ENCODE measurements around the gene IER2. TPM values are rescaled to one million over a fixed set of nuclear protein-coding genes. Genes with fewer than 3 reads are reported as not detected.
"Not testable (repeated sequence)": the region's sequence is repeated elsewhere in the genome, so short reads cannot be mapped to it uniquely, and the experiment has no call there.

IER2 gene
- polyA plus RNA-seq, 1 experiment: 18.2 TPM

- CTCF ChIA-PET: no interaction called here
- DNase-seq (ENCODE audit: low read depth): no peak
- POLR2A ChIA-PET: no interaction called here
These were observed 37.2 kb downstream of the IER2 start for GRCh38 chr19:13187419-13187818.

GRCh38 chr19:13189600-13189999 lies 39.4 kb downstream of the IER2 start:
- Histone ChIP-seq H3K36me3 (ENCODE audit: control insufficient read depth, insufficient read depth, low read length) (no peaks in the 10 kb centered on the region), H3K27me3 (ENCODE audit: control insufficient read depth, insufficient read depth, low read length) (no peaks in the 10 kb centered on the region), H3K4me3 (ENCODE audit: low read depth, low read length) (no peak overlapping the region)
- ChIA-PET POLR2A (no interaction called here), CTCF (interaction anchor here (1.2 kb wide), 1 partner anchor 73 kb away, joined by 5 read pairs; no protein-coding TSS in a partner anchor)
- no peak for DNase-seq (ENCODE audit: low read depth)
- TF ChIP-seq CTCF (IDR thresholded peaks at IDR 0.05; ENCODE audit: insufficient read depth, low read depth, low read length): no peak

More at GRCh38 chr19:13187419-13187818, 37.2 kb downstream of the IER2 start:
- Histone ChIP-seq H3K4me3 (ENCODE audit: low read depth, low read length) (no peak overlapping the region), H3K36me3 (ENCODE audit: control insufficient read depth, insufficient read depth, low read length) (no peaks in the 10 kb centered on the region), H3K27me3 (ENCODE audit: control insufficient read depth, insufficient read depth, low read length) (no peaks in the 10 kb centered on the region)
- no peak for TF ChIP-seq CTCF (IDR thresholded peaks at IDR 0.05; ENCODE audit: insufficient read depth, low read depth, low read length)

- no peak for TF ChIP-seq CTCF (IDR thresholded peaks at IDR 0.05; ENCODE audit: insufficient read depth, low read depth, low read length)
- Histone ChIP-seq H3K4me3 (ENCODE audit: low read depth, low read length) (no peak overlapping the region), H3K27me3 (ENCODE audit: control insufficient read depth, insufficient read depth, low read length) (no peaks in the 10 kb centered on the region), H3K36me3 (ENCODE audit: control insufficient read depth, insufficient read depth, low read length) (no peaks in the 10 kb centered on the region)
- DNase-seq (ENCODE audit: low read depth): no peak
- ChIA-PET POLR2A (no interaction called here), CTCF (interaction anchor here (1.1 to 1.2 kb wide), 2 partner anchors 9 to 72 kb away, joined by 3 to 5 read pairs; no protein-coding TSS in a partner anchor)
These were observed 40.8 kb downstream of the IER2 start for GRCh38 chr19:13190781-13191540.

- ChIA-PET CTCF (interaction anchor here (0.6 to 4.2 kb wide), 9 partner anchors 10 to 233 kb away, joined by 3 to 57 read pairs (median 4); no protein-coding TSS in a partner anchor), POLR2A (no interaction called here)
- Histone ChIP-seq H3K27me3 (ENCODE audit: control insufficient read depth, insufficient read depth, low read length) (no peaks in the 10 kb centered on the region), H3K4me3 (ENCODE audit: low read depth, low read length) (no peak overlapping the region), H3K36me3 (ENCODE audit: control insufficient read depth, insufficient read depth, low read length) (no peaks in the 10 kb centered on the region)
- DNase-seq (ENCODE audit: low read depth): no peak
- no peak for TF ChIP-seq CTCF (IDR thresholded peaks at IDR 0.05; ENCODE audit: insufficient read depth, low read depth, low read length)
These were observed 45.5 kb downstream of the IER2 start for GRCh38 chr19:13195678-13196077.

- ChIA-PET CTCF (no interaction called here), POLR2A (no interaction called here)
- Histone ChIP-seq H3K36me3 (ENCODE audit: control insufficient read depth, insufficient read depth, low read length) (no peaks in the 10 kb centered on the region), H3K27me3 (ENCODE audit: control insufficient read depth, insufficient read depth, low read length) (no peaks in the 10 kb centered on the region), H3K4me3 (ENCODE audit: low read depth, low read length) (no peak overlapping the region)
- DNase-seq (ENCODE audit: low read depth): no peak
- TF ChIP-seq CTCF (IDR thresholded peaks at IDR 0.05; ENCODE audit: insufficient read depth, low read depth, low read length): no peak
These were observed 48.4 kb downstream of the IER2 start for GRCh38 chr19:13198634-13199033.

- H3K4me3 ChIP-seq (ENCODE audit: low read depth, low read length); CTCF ChIA-PET; H3K27me3 ChIP-seq (ENCODE audit: control insufficient read depth, insufficient read depth, low read length); DNase-seq (ENCODE audit: low read depth); H3K36me3 ChIP-seq (ENCODE audit: control insufficient read depth, insufficient read depth, low read length); POLR2A ChIA-PET: not testable (repeated sequence)
These were observed 51.9 kb downstream of the IER2 start for GRCh38 chr19:13202112-13202511.

Data from BJ (cell line).